Activated CD4-positive, alpha-beta T cell treated with anti-CD3 and anti-CD28 coated beads for 36 hours (primary cell): ENCODE measurements around the gene MED27. TPM values are rescaled to one million over a fixed set of nuclear protein-coding genes. Genes with fewer than 3 reads are reported as not detected.

Experiments
- ATAC-seq: fragments of 200-7000 bp; cut with Tn5 transposase; one replicate; pipeline ENCODE4 v1.10.0; 2021; ENCODE audit warnings: mild to moderate bottlenecking, moderate library complexity
- CTCF ChIA-PET: fragments of 350-600 bp; sonication (Branson Sonifier 250); formaldehyde crosslinking; loops from one replicate; lab custom pipeline; 2021; ENCODE audit warnings: antibody characterized with exemption; lab: Charles Lee
- POLR2A ChIA-PET: fragments of 350-600 bp; sonication (Branson Sonifier 250); formaldehyde crosslinking; loops from one replicate; lab custom pipeline; 2021; ENCODE audit warnings: antibody characterized with exemption, inconsistent platforms; lab: Charles Lee
- DNase-seq: peaks from one replicate; pipeline ENCODE4 v3.0.0-alpha.2; 2020
- H3K27ac Mint-ChIP-seq: one replicate; pipeline ENCODE4 v1.8.0; 2021; ENCODE audit warnings: mixed read lengths
- H3K27me3 Mint-ChIP-seq: one replicate; pipeline ENCODE4 v1.8.0; 2021; ENCODE audit warnings: mixed read lengths
- H3K36me3 Mint-ChIP-seq: one replicate; pipeline ENCODE4 v1.8.0; 2021; ENCODE audit warnings: low read depth, mixed read lengths
- H3K4me1 Mint-ChIP-seq: one replicate; pipeline ENCODE4 v1.8.0; 2021; ENCODE audit warnings: mixed read lengths
- H3K4me3 Mint-ChIP-seq: one replicate; pipeline ENCODE4 v1.8.0; 2021; ENCODE audit warnings: mild to moderate bottlenecking, moderate library complexity, mixed read lengths
- H3K9me3 Mint-ChIP-seq: one replicate; pipeline ENCODE4 v1.8.0; 2021; ENCODE audit warnings: low read depth, mixed read lengths
- intact Hi-C, 2 experiments: fragments of 100-400 bp; cut with DNase I in 1 of 2; cut with micrococcal nuclease in 1 of 2; formaldehyde crosslinking; loops; one replicate each; pipeline versions ENCODE4 v1.14.2 to v1.15.1; 2022 to 2024; cut with DNase I, micrococcal nuclease
- total RNA-seq, 2 experiments: library from RNA; stranded (reverse); gene quantifications; one replicate each; pipeline ENCODE4 v1.2.3, GENCODE V29; 2021

Gene MED27
- total RNA-seq, 2 experiments from 2014 or later: 29.1 to 32.5 TPM

DNA sequence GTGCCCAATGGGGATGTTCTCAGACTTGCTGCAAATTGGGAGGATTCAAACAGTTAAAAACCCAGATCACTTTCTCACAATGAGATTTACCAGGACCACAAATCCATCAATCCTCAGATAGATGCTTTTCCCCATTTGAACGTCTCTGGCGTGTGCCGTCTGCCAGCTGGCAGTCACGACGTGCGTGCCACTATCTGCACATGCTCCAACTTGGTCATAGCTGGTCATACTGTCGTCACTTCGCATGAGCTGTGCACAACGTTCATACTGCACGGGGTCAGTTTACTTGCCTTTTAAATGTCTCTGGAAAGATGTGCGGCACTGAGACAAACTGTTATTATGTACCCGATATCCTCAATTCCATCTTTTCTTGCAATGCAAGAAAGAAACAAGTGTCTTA is 221.5 kb downstream of the MED27 start:
- POLR2A ChIA-PET: no interaction called here
- intact Hi-C loops: no loop called here
- H3K4me1 Mint-ChIP-seq: no peaks in the 10 kb centered on the region
- no peaks in the 10 kb centered on the region for H3K27me3 Mint-ChIP-seq
- DNase-seq (no peak), ATAC-seq (no peak)
- no peak overlapping the region for H3K27ac Mint-ChIP-seq
- H3K9me3 Mint-ChIP-seq: no peaks in the 10 kb centered on the region
- no peak overlapping the region for H3K4me3 Mint-ChIP-seq
- CTCF ChIA-PET: no interaction called here
- H3K36me3 Mint-ChIP-seq: peaks cover 9% of the 10 kb centered on the region

GRCh38 chr9:131856105-131856504 is 223.6 kb downstream of the MED27 start:
- Mint-ChIP-seq H3K36me3 (peaks cover 6% of the 10 kb centered on the region), H3K4me1 (no peaks in the 10 kb centered on the region), H3K27ac (no peak overlapping the region), H3K27me3 (no peaks in the 10 kb centered on the region), H3K4me3 (no peak overlapping the region), H3K9me3 (no peaks in the 10 kb centered on the region)
- ATAC-seq (no peak), DNase-seq (no peak)
- CTCF ChIA-PET: no interaction called here
- intact Hi-C loops: no loop called here
- POLR2A ChIA-PET: no interaction called here

DNA sequence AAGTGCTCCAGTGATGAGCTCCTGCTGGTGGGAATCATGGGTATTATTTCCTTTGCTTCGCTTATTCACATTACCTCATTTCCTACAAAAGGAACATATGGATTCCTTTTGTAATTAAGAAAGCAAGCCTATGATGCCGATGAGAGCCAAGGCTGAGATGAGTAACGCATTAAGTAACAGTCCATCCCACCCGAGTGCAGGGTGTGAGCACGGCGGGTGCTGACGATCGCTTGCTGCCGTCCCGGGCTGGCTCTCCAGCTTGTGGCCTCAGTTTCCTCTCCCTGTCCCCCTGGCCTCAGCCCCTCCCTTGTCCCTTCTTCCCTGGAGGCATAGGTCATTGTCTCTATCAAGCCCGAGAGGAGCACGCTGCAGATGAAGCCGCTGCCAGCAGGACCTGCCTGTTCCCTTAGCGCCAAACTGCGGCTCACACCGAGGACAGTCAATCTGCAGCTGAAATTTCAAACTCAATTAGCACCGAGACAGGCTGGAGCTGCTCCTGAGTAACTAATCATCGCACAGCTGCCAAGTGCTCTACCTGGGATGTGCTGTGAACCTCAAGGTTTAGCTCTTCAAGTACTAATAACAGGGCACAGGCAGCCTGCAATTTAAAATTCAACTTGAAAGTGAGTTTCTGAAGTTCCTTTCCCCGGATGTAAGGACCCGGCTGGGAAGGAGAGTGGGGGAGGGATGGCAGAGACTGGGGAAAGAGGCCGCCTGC is 224.6 kb downstream of the MED27 start:
- Mint-ChIP-seq H3K4me1 (no peaks in the 10 kb centered on the region), H3K36me3 (peaks cover 2% of the 10 kb centered on the region), H3K9me3 (no peaks in the 10 kb centered on the region), H3K27ac (no peak overlapping the region), H3K4me3 (no peak overlapping the region), H3K27me3 (no peaks in the 10 kb centered on the region)
- ATAC-seq (no peak), DNase-seq (no peak)
- intact Hi-C loops: no loop called here
- ChIA-PET CTCF (no interaction called here), POLR2A (no interaction called here)

- ChIA-PET POLR2A (no interaction called here), CTCF (no interaction called here)
- H3K36me3 Mint-ChIP-seq: no peaks in the 10 kb centered on the region
- intact Hi-C loops: no loop called here
- no peaks in the 10 kb centered on the region for H3K9me3 Mint-ChIP-seq
- no peak for ATAC-seq
- H3K27me3 Mint-ChIP-seq: no peaks in the 10 kb centered on the region
- DNase-seq: no peak
- H3K4me3 Mint-ChIP-seq: no peak overlapping the region
- H3K4me1 Mint-ChIP-seq: no peaks in the 10 kb centered on the region
- H3K27ac Mint-ChIP-seq: no peak overlapping the region
Observed at GRCh38 chr9:131854334-131854733, 225.3 kb downstream of the MED27 start.

DNA sequence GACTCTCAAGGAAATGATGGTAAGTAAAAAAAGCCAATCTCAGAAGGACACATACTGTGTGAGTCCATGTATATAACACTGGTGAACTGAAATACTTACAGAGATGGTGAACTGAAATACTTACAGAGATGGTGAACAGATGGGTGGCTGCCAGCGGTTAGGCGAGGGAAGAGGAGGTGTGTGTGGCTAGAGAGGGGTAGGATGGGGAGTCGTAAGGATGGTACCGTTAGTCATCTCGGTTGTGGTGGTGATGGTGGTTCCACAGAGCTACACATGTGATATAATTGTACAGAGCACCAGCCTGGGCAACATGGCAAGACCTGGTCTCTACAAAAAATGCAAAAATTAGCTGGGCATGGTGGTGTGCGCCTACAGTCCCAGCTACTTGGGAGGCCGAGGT is 226.2 kb downstream of the MED27 start:
- no peaks in the 10 kb centered on the region for H3K27me3 Mint-ChIP-seq
- H3K36me3 Mint-ChIP-seq: no peaks in the 10 kb centered on the region
- H3K4me3 Mint-ChIP-seq: no peak overlapping the region
- ChIA-PET POLR2A (no interaction called here), CTCF (no interaction called here)
- intact Hi-C loops: no loop called here
- ATAC-seq (peak; percentile 47), DNase-seq (no peak)
- H3K9me3 Mint-ChIP-seq: no peaks in the 10 kb centered on the region
- H3K4me1 Mint-ChIP-seq: no peaks in the 10 kb centered on the region
- no peak overlapping the region for H3K27ac Mint-ChIP-seq

DNA sequence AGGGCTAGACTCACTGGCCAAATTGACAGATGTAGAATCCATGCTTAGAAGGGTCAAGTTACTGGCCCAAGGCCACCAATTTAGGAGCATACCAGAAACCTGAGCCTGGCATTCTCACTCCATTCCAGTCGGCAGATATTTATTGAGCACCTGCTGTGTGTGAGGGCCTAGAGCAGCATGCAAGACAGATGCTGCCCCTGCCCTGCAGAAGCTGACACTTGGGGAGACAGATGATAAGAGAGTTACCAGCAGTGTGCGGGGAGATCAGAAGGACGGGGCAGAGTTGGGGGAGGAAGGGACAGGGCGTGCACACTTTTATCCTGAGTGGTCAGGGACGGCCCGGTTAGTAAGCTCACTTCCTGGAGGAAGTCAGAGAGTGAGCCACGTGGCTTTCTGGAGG is 228.3 kb downstream of the MED27 start:
- intact Hi-C loops: no loop called here
- H3K27me3 Mint-ChIP-seq: no peaks in the 10 kb centered on the region
- ChIA-PET POLR2A (no interaction called here), CTCF (interaction anchor here (0.7 kb wide), 1 partner anchor 17 kb away, joined by 3 read pairs; no protein-coding TSS in a partner anchor)
- H3K4me3 Mint-ChIP-seq: no peak overlapping the region
- ATAC-seq: no peak
- no peaks in the 10 kb centered on the region for H3K9me3 Mint-ChIP-seq
- H3K4me1 Mint-ChIP-seq: no peaks in the 10 kb centered on the region
- no peak overlapping the region for H3K27ac Mint-ChIP-seq
- DNase-seq: no peak
- H3K36me3 Mint-ChIP-seq: no peaks in the 10 kb centered on the region

- CTCF ChIA-PET: no interaction called here
- no peaks in the 10 kb centered on the region for H3K36me3 Mint-ChIP-seq
- intact Hi-C loops: no loop called here
- POLR2A ChIA-PET: no interaction called here
- H3K9me3 Mint-ChIP-seq: no peaks in the 10 kb centered on the region
- DNase-seq: no peak
- ATAC-seq: no peak
- H3K27me3 Mint-ChIP-seq: no peaks in the 10 kb centered on the region
- no peak overlapping the region for H3K27ac Mint-ChIP-seq
- peaks cover 6% of the 10 kb centered on the region for H3K4me1 Mint-ChIP-seq
- H3K4me3 Mint-ChIP-seq: no peak overlapping the region
Observed at GRCh38 chr9:131849391-131849790, 230.3 kb downstream of the MED27 start.

GRCh38 chr9:131848570-131849160 is 231.0 kb downstream of the MED27 start:
- no peak overlapping the region for H3K4me3 Mint-ChIP-seq
- intact Hi-C loops: no loop called here

GRCh38 chr9:131847665-131848354 is 231.9 kb downstream of the MED27 start:
- Mint-ChIP-seq H3K9me3 (no peaks in the 10 kb centered on the region), H3K36me3 (no peaks in the 10 kb centered on the region), H3K27ac (no peak overlapping the region), H3K27me3 (peaks cover 4% of the 10 kb centered on the region), H3K4me3 (no peak overlapping the region), H3K4me1 (peaks cover 6% of the 10 kb centered on the region)
- DNase-seq (no peak), ATAC-seq (no peak)
- POLR2A ChIA-PET: no interaction called here
- CTCF ChIA-PET: no interaction called here
- intact Hi-C loops: no loop called here

More at GRCh38 chr9:131848570-131849160, 231.0 kb downstream of the MED27 start:
- POLR2A ChIA-PET: no interaction called here
- Mint-ChIP-seq H3K27me3 (no peaks in the 10 kb centered on the region), H3K9me3 (no peaks in the 10 kb centered on the region), H3K4me1 (peaks cover 6% of the 10 kb centered on the region), H3K27ac (no peak overlapping the region), H3K36me3 (no peaks in the 10 kb centered on the region)
- CTCF ChIA-PET: no interaction called here
- ATAC-seq (no peak), DNase-seq (no peak)

GRCh38 chr9:131845305-131846298 is 234.1 kb downstream of the MED27 start:
- ATAC-seq (peak; percentile 52), DNase-seq (peak; percentile 53)
- H3K4me1 Mint-ChIP-seq: peaks cover 6% of the 10 kb centered on the region
- H3K4me3 Mint-ChIP-seq: no peak overlapping the region
- H3K36me3 Mint-ChIP-seq: no peaks in the 10 kb centered on the region
- peak overlapping the region; percentile 53 for H3K27ac Mint-ChIP-seq
- CTCF ChIA-PET: interaction anchor here (0.9 kb wide), 1 partner anchor 391 kb away, joined by 3 read pairs; no protein-coding TSS in a partner anchor
- POLR2A ChIA-PET: no interaction called here
- intact Hi-C loops: no loop called here
- H3K9me3 Mint-ChIP-seq: no peaks in the 10 kb centered on the region
- H3K27me3 Mint-ChIP-seq: peaks cover 4% of the 10 kb centered on the region

GRCh38 chr9:131844745-131845118 is 234.9 kb downstream of the MED27 start:
- Mint-ChIP-seq H3K4me1 (peaks cover 10% of the 10 kb centered on the region), H3K36me3 (no peaks in the 10 kb centered on the region), H3K9me3 (no peaks in the 10 kb centered on the region), H3K27me3 (peaks cover 4% of the 10 kb centered on the region), H3K27ac (no peak overlapping the region), H3K4me3 (no peak overlapping the region)
- intact Hi-C loops: no loop called here
- ChIA-PET CTCF (no interaction called here), POLR2A (no interaction called here)
- no peak for DNase-seq
- ATAC-seq: no peak
